Hepatocyte (in vitro differentiated cells): Measurements from ENCODE around the gene ZNF385B. TPM values are rescaled to one million over a fixed set of nuclear protein-coding genes. Genes with fewer than 3 reads are reported as not detected.

ENCODE experiments used
- DNase-seq: peaks from one replicate; pipeline ENCODE4 v3.0.0-alpha.2; 2016; ENCODE audit warnings: low spot score
- H2AFZ ChIP-seq: fragments of 200-600 bp; sonication (generic); 2 replicates; pipeline ENCODE4 v1.6.0; 2016; ENCODE audit warnings: antibody characterized with exemption, mild to moderate bottlenecking
- H3K27ac ChIP-seq: fragments of 200-600 bp; sonication (generic); 2 replicates; pipeline ENCODE4 v1.5.1; 2016; ENCODE audit warnings: mild to moderate bottlenecking
- H3K27me3 ChIP-seq: fragments of 200-600 bp; sonication (generic); 2 replicates; pipeline ENCODE4 v1.6.1; 2016
- H3K36me3 ChIP-seq: fragments of 200-600 bp; sonication (generic); replicated peaks from 2 replicates; pipeline ENCODE4 v1.5.1; 2016; ENCODE audit warnings: low read depth; ENCODE audit not compliant: insufficient read depth
- H3K4me1 ChIP-seq: fragments of 200-600 bp; sonication (generic); 2 replicates; pipeline ENCODE4 v1.5.1; 2016; ENCODE audit warnings: mild to moderate bottlenecking, moderate library complexity; ENCODE audit not compliant: insufficient read depth
- H3K4me2 ChIP-seq: fragments of 200-600 bp; sonication (generic); 2 replicates; pipeline ENCODE4 v1.6.0; 2016
- H3K4me3 ChIP-seq: fragments of 200-600 bp; sonication (generic); 2 replicates; pipeline ENCODE4 v1.5.1; 2016; ENCODE audit warnings: mild to moderate bottlenecking
- H3K79me2 ChIP-seq: fragments of 200-600 bp; sonication (generic); 2 replicates; pipeline ENCODE4 v1.6.0; 2017; ENCODE audit warnings: mild to moderate bottlenecking
- H3K9me2 ChIP-seq: fragments of 200-600 bp; sonication (generic); replicated peaks from 2 replicates; pipeline ENCODE4 v1.6.0; 2017; ENCODE audit warnings: mild to moderate bottlenecking; ENCODE audit not compliant: insufficient read depth
- H3K9me3 ChIP-seq: fragments of 200-600 bp; sonication (generic); 2 replicates; pipeline ENCODE4 v1.5.1; 2016; ENCODE audit warnings: low read depth, mild to moderate bottlenecking
- H4K20me1 ChIP-seq: fragments of 200-600 bp; sonication (generic); 2 replicates; pipeline ENCODE4 v1.6.0; 2016; ENCODE audit warnings: mild to moderate bottlenecking; ENCODE audit not compliant: insufficient read depth, poor library complexity, severe bottlenecking
- EZH2 ChIP-seq: fragments of 200-600 bp; sonication (generic); IDR thresholded peaks from 2 replicates; pipeline ENCODE4 v1.6.1; 2016; ENCODE audit warnings: antibody characterized with exemption, mild to moderate bottlenecking, borderline replicate concordance
- EZH2phosphoT487 ChIP-seq: fragments of 200-600 bp; sonication (generic); IDR thresholded peaks from one replicate; pipeline ENCODE4 v1.6.1; 2018; ENCODE audit warnings: antibody characterized with exemption, mild to moderate bottlenecking, low read depth, moderate library complexity; ENCODE audit not compliant: unreplicated experiment, severe bottlenecking
- WGBS: methylation state at CpG from one replicate; pipeline ENCODE4 v1.1.6; 2016; ENCODE audit warnings: low lambda C conversion rate; ENCODE audit errors: missing lambda C conversion rate; 5-methylcytosine and 5-hydroxymethylcytosine counted together
- polyA plus RNA-seq: library from polyadenylated mRNA; unstranded; fragments of >200 nt; fragmentation: Nextera tagmentation; extraction: Ambion mirVana; gene quantifications from 2 replicates; pipeline ENCODE4 v1.2.1, GENCODE V29; 2016
- total RNA-seq: library from RNA; depleted of rRNA; stranded (reverse); fragments of >200 nt; gene quantifications from 2 replicates; pipeline ENCODE4 v1.2.3, GENCODE V29; 2014
- TF ChIP-seq, protein P1 (sequence below): fragments of 200-600 bp; sonication (generic); IDR thresholded peaks from 2 replicates; pipeline ENCODE4 v1.5.1; 2016; ENCODE audit warnings: antibody characterized with exemption, mild to moderate bottlenecking; ENCODE audit not compliant: poor library complexity

The ZNF385B gene
- total and polyA plus RNA-seq, 2 experiments from 2014 or later: 1.8 to 2.4 TPM

DNA sequence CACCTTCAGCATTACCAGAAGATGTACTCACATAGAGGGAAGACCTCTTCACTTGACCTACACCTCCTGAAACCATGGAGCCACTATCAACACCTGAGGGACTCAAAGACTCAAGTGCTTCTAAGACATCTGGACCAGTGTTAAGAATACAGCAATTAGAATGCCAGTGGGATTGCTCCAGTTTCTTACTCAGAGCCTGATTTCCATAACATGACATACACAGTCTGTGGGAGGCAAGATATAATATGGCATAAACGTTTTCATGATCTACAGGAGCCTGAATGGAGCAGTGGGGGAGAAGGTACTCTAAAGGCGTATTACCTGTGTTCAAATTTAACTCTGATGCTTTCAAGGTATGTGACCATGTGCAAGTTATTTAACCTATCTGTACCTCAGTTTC lies 57.2 kb downstream of the ZNF385B start:
- TF ChIP-seq EZH2phosphoT487 (no peak), EZH2 (no peak)
- TF ChIP-seq, protein P1, sequence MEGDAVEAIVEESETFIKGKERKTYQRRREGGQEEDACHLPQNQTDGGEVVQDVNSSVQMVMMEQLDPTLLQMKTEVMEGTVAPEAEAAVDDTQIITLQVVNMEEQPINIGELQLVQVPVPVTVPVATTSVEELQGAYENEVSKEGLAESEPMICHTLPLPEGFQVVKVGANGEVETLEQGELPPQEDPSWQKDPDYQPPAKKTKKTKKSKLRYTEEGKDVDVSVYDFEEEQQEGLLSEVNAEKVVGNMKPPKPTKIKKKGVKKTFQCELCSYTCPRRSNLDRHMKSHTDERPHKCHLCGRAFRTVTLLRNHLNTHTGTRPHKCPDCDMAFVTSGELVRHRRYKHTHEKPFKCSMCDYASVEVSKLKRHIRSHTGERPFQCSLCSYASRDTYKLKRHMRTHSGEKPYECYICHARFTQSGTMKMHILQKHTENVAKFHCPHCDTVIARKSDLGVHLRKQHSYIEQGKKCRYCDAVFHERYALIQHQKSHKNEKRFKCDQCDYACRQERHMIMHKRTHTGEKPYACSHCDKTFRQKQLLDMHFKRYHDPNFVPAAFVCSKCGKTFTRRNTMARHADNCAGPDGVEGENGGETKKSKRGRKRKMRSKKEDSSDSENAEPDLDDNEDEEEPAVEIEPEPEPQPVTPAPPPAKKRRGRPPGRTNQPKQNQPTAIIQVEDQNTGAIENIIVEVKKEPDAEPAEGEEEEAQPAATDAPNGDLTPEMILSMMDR: no peak
- 70% methylated on average over 2 of the region's 2 CpGs for WGBS
- H4K20me1 ChIP-seq: no peaks in the 10 kb centered on the region

DNA sequence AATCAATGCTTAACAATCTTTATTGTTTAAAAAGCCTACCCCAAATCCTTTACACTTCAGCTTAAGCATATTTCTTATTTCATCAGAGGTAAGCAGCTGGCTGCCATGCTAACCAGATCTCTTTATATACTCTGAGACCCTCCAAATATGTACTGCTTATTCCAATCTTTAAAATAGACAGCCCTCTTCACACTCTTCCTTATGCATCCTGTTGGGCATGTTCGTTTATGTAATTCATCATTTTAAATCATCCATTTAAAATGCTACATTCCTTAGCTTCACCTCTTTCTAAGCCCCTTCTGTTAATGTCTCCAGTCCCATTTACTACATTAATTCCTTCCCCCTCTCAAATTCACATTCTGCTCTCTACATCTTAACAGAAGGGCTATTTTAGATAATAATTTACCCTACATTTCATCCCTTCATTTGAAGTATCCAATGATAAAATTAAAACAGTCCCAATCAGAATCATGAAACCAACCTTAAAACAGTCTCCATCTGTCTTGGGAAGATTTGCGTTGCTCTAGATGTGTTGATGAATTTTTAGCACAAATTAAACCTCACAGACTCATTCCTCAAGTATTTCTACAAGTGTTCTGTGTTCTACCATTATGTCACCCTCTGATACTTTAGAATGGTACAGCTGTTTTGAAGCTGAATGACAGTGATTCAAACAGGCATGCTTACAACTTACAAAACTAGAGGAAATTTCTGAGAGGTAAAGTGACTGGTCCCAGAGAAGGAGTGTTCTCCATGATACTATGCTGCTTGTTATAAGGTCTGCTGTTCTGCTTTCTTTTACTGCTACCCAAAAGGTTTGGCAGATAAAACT lies 59.1 kb downstream of the ZNF385B start:
- Histone ChIP-seq H3K36me3 (no peaks in the 10 kb centered on the region), H3K9me3 (no peaks in the 10 kb centered on the region), H3K27ac (no peak overlapping the region), H3K4me2 (no peak overlapping the region), H4K20me1 (no peaks in the 10 kb centered on the region), H3K27me3 (no peaks in the 10 kb centered on the region), H3K4me3 (no peak overlapping the region), H3K9me2 (no peaks in the 10 kb centered on the region), H3K4me1 (no peaks in the 10 kb centered on the region), H2AFZ (no peak overlapping the region), H3K79me2 (no peaks in the 10 kb centered on the region)
- WGBS: 82% methylated on average over 2 of the region's 2 CpGs
- no peak for TF ChIP-seq EZH2
- no peak for DNase-seq

More for the DNA sequence above, 57.2 kb downstream of the ZNF385B start:
- no peaks in the 10 kb centered on the region for H3K9me2 ChIP-seq
- no peaks in the 10 kb centered on the region for H3K79me2 ChIP-seq
- H3K27ac ChIP-seq: no peak overlapping the region
- no peak overlapping the region for H3K4me3 ChIP-seq
- H3K36me3 ChIP-seq: no peaks in the 10 kb centered on the region
- no peaks in the 10 kb centered on the region for H3K4me1 ChIP-seq
- no peak for DNase-seq
- no peak overlapping the region for H3K4me2 ChIP-seq
- no peaks in the 10 kb centered on the region for H3K27me3 ChIP-seq
- no peaks in the 10 kb centered on the region for H3K9me3 ChIP-seq
- H2AFZ ChIP-seq: no peak overlapping the region

DNA sequence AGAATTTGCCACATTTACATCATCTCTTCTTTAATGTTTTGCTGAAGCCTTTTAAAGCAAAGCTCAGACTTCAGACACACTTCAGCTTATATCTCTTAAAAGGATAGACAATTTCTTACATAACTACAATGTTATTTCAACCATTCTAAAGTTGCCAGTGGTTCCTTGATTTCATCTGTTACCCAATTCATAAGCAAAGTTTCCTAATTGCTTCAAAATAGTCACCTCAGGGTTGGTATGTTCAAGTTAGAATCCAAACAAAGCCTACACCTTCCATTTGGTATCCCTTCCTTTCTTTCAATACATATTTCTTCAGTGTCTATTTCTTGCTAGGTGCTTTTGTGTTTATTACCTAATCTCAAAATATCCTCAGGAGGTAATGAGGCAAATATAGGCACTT lies 60.6 kb downstream of the ZNF385B start:
- no peaks in the 10 kb centered on the region for H3K36me3 ChIP-seq
- H3K9me3 ChIP-seq: no peaks in the 10 kb centered on the region
- H3K27ac ChIP-seq: no peak overlapping the region
- no peaks in the 10 kb centered on the region for H3K27me3 ChIP-seq
- no peak for DNase-seq
- H3K4me3 ChIP-seq: no peak overlapping the region
- H3K79me2 ChIP-seq: no peaks in the 10 kb centered on the region
- H3K9me2 ChIP-seq: no peaks in the 10 kb centered on the region
- H2AFZ ChIP-seq: no peak overlapping the region
- no peaks in the 10 kb centered on the region for H3K4me1 ChIP-seq
- H3K4me2 ChIP-seq: no peak overlapping the region
- H4K20me1 ChIP-seq: no peaks in the 10 kb centered on the region
- no peak for TF ChIP-seq EZH2phosphoT487
- TF ChIP-seq, protein P1: no peak
- TF ChIP-seq EZH2: no peak

DNA sequence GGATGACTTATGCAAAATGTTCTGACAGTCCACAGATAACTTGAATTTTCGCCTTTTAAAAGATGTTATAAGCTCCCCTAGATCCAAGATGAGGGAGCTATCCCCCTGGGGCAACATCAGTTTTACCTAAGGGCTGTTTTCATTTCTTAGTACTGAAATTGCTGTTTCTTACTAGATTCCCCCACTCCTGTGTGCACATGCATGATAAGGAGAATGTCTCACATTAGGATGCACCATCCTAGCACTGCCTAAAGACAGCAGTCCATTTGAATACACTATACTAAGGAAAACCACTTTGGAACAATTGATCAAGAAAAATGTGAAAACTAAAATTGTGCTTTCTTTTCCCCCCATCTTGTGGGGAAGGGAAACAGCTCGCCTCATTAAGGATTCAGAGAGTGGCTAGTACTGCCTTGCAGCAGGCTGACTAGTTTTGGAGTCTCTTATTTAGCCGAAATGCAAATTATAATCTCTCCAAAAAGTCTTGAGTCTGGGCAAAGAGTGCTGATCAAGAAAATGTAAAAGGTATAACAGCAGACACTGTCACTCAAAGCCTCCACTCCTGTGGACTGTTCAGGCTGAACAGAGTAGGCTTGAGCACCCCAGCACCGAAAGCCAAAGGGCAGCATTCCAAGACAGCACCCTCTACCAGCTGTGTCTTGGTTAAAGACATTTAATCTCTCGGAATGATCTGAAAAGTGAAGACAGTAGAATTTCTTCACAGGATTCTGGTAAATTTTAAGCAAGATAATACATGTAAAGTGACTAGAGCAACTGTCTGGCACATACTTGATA lies 65.0 kb downstream of the ZNF385B start:
- DNase-seq: no peak
- Histone ChIP-seq H3K4me3 (no peak overlapping the region), H3K4me2 (no peak overlapping the region), H3K36me3 (no peaks in the 10 kb centered on the region), H3K79me2 (no peaks in the 10 kb centered on the region), H4K20me1 (no peaks in the 10 kb centered on the region), H2AFZ (no peak overlapping the region), H3K27ac (no peak overlapping the region), H3K27me3 (no peaks in the 10 kb centered on the region), H3K9me2 (no peaks in the 10 kb centered on the region), H3K9me3 (no peaks in the 10 kb centered on the region), H3K4me1 (no peaks in the 10 kb centered on the region)
- TF ChIP-seq EZH2phosphoT487: no peak
- TF ChIP-seq, protein P1: no peak
- no peak for TF ChIP-seq EZH2
- 79% methylated on average over 5 of the region's 5 CpGs for WGBS
